GM12872 (cell line): ENCODE data around the gene AP5Z1.

Source experiments
- TF ChIP-seq, protein P1 (sequence below): IDR thresholded peaks from 3 replicates; pipeline ENCODE4 v1.5.1; 2011; ENCODE audit warnings: low read depth, mild to moderate bottlenecking, low read length, moderate library complexity; ENCODE audit not compliant: insufficient read depth

AP5Z1 gene

DNA sequence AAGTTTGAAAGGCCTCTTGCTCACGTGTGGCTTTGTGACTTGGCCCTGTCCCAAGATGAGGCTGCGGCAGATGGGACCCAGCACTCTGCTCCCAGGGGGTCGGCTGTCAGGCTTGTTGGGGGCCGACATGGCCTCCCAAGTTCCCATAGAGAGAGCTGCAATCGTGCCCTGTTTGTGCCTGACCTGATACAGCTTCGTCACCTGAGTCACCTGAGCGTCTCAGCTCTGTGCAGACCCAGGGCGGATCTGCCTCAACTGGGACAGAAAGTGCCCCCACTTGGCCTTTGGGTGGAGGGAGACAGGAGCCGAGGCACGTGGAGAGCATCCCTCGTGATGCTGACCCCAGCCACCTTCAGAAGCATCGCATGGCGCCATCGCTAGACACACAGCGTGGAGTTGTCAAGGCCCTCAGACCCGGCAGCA lies 64.7 kb downstream of the AP5Z1 start:
- TF ChIP-seq, protein P1, sequence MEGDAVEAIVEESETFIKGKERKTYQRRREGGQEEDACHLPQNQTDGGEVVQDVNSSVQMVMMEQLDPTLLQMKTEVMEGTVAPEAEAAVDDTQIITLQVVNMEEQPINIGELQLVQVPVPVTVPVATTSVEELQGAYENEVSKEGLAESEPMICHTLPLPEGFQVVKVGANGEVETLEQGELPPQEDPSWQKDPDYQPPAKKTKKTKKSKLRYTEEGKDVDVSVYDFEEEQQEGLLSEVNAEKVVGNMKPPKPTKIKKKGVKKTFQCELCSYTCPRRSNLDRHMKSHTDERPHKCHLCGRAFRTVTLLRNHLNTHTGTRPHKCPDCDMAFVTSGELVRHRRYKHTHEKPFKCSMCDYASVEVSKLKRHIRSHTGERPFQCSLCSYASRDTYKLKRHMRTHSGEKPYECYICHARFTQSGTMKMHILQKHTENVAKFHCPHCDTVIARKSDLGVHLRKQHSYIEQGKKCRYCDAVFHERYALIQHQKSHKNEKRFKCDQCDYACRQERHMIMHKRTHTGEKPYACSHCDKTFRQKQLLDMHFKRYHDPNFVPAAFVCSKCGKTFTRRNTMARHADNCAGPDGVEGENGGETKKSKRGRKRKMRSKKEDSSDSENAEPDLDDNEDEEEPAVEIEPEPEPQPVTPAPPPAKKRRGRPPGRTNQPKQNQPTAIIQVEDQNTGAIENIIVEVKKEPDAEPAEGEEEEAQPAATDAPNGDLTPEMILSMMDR = no peak
